ENCODE results near the gene ADAMTS18.
"Not testable (repeated sequence)": the region's sequence is repeated elsewhere in the genome, so short reads cannot be mapped to it uniquely, and the experiment has no call there.

Gene ADAMTS18

DNA sequence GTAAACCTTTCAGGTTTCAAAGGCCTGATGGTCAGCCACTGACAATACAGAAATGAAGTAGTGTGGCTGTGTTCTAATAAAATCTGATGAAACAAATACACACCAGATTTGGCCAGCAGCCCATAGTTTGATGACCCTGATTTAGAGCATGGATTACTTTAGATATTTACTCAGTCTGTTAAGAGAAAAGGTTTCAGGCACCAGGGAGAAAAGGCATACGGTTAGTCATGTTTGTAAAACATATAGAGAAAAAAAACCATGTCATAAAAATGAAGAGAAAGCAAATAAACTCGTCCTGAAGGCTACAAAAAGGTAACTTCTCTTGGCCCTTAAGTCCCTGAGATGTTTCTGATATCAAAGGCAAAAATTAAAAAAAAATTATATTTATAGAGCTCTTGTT is 112.1 kb downstream of the ADAMTS18 start:
- no peak for DNase-seq

DNA sequence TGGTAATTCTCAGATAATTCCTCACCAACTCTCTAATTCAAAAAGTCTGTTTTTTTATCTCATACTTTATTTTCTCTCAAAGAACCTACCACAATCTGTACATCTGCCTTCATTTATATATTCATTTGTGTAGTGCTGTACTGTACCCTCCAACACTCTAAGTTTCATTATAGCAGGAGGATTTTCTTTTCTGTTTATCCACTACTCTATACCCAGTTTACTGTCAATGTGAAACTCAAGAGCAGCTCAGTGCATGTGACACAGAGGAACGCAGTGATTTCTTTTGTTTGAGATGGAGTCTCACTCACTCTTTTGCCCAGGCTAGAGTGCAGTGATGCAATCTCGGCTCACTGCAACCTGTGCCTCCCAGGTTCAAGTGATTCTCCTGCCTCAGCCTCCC is 117.8 kb downstream of the ADAMTS18 start:
- no peak for DNase-seq

DNA sequence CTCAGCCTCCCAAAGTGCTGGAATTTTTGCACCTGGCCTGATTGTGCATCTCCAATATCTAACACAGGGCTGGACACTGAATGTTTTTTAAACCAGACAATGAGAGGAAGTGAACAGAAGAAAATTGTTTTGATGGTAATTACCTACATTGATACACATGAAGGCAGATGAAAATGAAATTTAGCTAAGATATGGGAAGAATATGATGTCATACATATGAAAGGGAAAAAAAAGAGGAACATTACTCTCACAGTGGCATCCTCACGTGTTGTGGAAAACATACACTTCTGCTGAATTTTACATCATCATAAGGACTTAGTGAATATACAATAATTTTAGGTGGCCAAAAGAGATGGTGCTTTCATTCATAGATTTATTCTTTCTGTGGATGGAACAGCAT is 124.0 kb downstream of the ADAMTS18 start:
- no peak for DNase-seq

DNA sequence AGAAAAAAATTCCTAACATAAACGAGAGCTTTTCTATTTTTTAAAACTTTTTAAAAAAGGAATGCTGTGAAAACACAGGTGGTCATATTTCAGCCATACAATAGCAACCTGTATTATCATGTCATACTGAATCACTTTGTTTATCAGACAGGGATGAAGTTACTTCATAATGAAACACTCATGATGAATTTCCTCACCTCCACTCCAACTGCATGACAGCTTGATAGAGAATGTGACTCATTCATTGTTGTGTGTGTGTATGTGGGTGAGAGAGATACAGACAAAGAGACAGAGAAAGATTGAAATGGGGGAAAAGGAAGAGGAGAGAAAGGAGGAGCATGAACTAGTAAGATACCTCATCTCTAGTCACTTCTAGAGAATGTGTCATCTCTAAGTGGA is 126.7 kb downstream of the ADAMTS18 start:
- no peak for DNase-seq

DNA sequence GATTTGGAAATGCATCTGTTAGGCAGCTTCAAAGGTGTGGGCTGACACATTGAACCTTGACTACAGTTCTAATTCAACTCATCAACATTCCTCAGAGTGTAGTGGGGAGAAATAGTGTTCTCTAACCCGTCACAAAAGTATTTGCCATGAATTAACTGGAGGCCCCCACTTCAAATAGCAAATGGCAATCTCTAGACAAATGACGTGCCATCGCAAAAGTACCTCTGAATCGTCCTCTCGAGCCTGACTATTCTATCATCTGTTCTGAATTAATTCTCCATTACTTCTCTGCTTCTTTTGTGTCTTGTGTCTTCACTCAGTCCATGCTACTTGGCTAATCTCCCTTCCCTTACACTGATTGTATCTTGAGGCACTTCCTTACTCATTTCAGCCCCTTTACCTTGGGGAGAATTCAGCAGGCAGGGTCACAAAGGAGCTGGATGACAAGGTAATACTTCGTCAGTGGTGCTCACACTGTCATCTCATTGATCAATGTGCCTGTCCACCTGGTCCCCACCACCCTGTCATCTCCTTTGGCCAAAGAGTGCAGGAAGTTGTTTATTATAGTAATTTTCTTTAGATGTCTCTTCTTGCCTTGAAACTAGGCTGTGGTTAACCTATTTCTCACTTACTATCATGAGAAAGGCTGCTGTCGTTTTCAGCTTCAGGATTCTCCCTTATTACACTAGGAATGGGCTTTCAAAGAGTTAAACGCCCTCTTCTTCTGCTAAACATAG is 127.2 kb downstream of the ADAMTS18 start:
- no peak for DNase-seq

DNA sequence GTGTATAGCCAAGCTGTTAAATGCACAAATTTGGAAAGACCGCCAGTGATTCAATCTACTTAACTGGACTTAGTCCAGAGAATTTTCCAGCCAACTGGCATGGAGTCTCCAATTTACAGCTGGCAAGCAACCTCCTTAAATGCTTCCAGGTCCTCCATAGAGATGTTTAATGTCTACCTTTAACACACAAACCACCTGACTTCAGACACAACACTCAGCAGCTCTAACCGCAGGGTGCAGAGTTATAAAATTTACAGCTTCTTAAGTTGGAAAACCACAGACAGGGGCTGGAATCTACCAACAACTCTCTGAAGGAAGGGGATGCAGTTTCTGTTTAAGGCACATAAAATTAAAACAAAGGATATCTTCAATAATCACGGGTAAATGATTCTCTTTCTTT is 128.8 kb downstream of the ADAMTS18 start:
- DNase-seq, result peak in 1 of 2 experiments; percentile 10

DNA sequence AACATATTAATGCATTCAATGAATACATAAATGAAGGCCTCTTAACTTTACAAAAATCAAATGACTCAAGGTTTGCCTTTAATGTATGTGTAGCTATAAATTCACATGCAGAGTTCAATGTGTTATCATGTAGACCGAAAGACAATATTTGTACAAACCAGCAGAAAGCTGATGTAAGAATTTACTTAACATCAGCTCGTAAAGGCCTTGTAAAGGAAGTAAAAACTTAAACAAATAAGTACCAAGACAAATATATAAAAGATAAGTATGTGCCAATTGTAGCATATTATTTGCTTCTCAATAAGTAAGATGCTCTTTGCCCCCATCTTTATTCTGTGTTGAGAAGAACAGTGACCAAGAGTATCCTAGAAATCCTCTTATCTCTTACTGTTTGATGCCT is 130.0 kb downstream of the ADAMTS18 start:
- no peak for DNase-seq

DNA sequence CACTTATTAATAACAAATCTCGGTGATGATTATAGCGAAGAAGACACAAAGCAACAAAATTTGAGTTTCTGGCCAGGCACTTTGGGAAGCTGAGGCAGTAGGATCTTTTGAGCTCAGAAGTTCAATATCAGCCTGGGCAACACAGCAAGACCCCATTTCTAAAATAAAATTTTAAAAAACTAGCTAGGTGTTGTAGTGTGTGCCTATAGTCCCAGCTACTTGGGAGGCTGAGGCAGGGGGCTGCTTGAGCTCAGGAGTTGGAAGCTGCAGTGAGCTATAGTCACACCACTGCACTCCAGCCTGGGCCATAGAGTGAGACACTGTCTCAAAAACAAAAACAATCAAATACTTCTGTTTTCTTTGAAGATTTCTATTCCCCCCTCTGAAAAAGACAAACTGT is 130.7 kb downstream of the ADAMTS18 start:
- no peak for DNase-seq

DNA sequence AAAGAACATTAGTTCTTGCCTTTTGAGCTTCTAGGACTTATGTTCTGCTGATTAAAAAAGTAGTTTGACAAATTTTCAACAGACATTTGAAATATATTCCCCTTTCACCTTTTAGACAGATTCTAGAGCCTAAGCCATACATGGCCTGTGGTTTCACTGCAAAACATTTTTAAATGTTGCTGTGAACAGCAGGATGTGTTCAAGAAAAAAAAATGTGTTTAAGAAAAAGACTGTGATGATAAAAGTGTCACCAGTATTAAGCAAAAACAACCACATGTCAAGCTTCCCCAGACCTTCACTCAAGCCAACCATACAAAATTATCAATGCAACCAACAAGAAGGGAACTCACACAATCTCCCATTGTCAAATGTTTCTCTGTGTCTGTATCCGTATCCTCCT is 132.2 kb downstream of the ADAMTS18 start:
- no peak for DNase-seq

DNA sequence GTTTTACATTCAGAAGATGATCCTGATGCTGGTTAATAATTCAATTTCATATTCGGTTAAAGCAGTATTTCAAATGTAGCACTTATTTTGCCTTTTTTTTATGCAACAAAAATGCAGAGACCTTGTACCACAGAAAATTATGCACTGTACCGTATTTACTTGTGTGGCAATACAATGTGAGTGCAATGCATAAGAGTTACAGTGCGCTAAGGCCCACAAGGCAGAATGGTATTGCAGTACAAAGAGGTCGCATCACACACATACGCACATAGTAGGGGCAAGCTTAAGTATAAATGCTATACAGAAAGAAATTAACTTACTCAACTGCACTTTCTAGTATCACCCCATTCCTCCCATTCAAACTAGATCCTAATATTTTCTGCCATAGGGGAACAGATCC is 132.6 kb downstream of the ADAMTS18 start:
- no peak for DNase-seq

DNA sequence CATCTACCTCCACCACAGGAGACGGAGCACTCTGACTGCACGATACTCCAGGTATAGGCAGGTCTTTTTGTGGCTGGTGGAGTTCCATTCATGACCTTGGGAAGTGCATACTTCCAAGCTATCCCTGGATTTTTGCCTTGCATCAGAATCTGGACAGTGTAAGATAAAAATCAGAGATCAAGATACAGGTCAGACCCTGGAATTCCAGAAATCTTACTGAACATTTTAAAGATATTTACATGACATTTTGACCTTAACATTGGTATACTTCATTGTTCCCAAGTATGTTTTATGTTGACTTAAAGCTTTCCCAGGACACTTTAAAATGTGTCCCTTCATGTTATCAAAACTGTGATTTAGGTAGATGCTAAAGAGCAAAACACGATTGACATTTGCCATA is 134.6 kb downstream of the ADAMTS18 start:
- no peak for DNase-seq

DNA sequence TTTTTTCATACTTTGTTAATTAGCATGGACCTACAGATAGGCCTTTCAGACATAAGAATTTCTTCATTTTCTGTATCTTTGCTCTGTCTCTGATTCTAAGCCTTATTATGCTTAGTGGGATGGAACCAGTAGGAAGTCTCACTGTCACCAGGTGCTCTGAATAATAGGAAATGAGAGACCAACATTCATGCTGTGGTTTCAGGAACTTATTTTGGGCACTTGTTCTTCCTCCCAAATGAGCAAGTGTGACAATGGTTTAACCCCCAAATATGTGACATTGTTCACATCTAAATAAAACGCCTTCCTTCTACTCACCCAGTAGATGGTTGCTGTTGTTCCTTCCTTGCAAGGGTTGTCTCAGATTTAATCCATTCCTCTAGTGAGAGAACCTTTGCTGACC is 135.4 kb downstream of the ADAMTS18 start:
- DNase-seq, result no peak

DNA sequence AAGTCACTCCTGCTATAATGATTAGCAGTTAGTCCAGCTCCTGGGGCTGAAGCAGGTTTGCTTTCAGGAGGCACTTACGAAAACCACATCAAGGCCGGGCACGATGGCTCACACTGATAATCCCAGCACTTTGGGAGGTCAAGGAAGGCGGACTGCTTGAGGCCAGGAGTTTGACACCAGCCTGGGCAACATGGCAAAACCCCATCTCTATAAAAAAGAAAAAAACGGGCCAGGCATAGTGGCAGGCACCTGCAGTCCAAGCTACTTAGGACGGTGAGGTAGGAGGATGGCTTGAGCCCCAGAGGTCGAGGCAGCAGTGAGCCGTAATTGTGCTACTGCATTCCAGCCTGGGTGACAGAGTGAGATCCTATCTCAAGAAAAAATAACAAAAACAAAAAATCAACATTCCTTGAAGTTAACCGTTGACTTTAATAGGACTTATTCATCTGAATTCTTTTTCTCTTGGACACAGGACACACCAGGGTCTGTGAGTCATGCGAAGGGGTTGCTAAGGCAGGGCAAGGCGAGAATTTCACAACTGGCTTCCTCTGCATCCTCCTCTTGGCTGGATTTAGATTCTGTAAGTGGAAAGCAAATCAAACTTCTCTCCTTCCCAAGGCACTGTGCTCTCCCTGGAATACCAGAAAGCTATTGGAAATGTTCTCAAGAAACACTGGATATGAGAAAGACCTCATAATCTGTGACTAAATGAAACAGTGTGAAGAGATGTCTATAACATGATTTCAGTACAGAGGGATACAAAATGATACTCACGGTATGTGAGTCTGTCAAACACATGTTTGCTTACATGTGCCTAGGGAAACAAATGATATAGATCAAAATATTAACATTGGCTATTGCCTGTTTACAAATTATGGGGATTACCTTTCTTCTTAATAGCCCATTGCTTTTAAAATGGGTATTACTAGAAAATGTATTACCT is 136.1 kb downstream of the ADAMTS18 start:
- DNase-seq, result no peak

DNA sequence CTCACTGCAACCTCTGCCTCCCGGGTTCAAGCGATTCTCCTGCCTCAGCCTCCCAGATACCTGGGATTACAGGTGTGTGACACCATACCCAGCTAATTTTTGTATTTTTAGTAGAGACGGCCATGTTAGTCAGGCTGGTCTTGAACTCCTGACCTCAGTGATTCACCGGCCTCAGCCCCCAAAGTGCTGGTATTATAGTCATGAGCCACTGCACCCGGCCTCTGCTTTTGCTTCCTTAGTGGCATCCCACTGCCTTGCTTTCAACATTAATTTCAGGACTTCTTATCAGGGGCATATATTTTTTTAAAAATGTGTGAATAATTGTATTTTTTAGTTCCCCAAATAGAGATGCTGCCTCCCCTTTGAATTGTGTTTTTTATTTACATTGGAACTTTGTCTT is 136.8 kb downstream of the ADAMTS18 start:
- no peak for DNase-seq

DNA sequence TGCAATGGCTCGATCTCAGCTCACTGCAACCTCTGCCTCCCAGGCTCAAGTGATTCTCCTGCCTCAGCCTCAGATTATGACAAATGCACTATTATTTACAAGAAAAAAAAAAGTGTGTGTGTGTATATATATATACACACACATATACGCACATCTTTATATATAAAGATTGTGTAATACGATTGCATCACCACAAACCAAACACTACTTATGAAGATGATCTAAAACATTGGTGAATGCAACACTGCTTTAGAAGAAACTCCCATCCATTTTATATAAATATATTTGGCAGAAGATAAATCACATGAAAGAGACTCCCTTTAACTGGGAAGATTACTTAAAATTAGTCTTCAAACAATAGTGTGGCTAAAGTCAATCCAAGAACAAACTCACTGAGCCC is 138.9 kb downstream of the ADAMTS18 start:
- no peak for DNase-seq

DNA sequence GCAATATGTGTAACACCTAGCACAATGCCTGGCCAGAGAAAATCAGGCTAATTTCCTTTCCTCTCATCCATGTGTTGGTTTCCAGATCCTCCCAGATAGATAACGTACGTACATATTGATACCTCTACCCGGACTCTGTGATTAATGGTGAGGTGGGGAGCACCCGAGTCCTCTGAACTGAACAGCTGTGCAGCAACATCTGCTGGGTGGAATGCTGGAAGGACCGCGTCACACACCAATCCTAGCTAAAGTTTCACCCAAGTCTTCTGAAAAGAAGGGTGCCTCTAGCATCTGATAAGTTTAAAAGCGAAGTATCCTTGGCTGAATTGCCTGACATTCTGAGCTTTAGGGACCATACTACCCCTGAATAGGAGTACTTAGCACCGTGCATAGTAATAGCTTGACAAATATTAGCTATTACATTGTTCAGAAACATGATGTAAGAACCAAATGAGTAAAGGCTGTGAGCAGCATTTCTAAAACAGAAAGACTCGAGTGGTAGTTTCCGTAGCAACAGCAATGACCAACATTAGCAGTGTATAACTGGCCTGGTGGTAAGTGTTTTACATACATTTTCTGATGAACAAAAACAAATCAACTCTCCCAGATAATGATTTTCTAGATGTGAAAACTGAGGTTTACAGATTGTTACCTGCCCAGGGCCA is 144.3 kb downstream of the ADAMTS18 start:
- no peak for DNase-seq

DNA sequence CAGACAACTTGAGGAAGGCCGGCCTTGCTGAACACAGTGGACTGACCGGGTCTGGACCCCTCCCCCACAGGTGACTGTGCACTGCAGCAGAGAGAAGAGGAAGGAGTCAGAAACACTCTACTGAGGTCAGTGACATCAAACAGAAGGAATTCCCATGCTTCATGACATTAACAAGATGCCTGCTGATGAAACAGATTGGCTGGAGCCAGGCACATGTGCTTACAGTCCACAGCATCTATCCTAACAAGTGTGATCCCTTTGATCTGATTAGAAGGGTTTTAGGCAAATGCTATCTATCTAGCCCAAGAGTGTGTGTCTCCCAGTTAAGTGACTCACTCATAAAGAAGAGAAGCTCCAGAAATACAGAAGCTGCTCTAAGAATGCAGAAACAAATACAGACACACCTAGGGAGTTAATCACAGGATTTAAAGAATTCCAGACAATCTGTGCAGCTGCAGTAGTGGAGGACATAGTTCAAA is 145.5 kb downstream of the ADAMTS18 start:
- DNase-seq, result no peak

DNA sequence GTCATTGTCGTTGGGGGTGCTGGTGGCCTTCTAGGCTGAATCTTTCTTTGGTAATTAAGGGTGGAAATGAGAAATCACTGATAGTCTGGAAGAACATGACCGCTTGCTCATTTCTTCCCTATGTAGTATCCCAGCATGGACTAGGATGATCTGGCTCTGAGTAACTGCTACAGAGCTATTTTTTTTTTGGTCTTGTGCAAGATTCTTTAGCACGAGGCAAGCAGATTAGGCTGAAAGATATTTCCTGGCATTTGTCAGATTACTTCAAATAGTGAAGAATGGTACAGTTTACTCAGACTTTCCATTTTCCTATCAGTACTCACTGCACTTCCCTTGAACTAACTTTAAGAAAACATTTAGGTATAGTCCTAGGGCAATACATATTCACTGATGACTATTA is 146.6 kb downstream of the ADAMTS18 start:
- DNase-seq, result no peak

DNA sequence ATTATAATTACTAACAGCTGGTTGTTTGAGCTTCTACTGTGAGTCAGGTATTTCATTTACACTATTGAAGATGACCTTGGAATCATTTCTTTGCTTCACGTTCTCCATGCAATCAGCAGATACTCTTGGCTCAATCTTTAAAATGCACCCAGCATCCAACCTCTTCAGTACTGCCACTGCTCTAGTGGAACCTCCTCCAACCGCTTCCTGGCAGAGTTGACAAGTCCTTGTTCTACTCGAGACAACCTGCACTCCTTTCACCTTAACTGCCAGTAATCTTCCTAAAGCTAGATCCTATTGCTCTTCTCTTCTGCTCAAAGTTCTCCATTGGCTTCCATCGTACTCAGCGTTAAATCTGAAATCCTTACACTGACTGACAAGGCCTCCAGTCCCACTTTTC is 149.2 kb downstream of the ADAMTS18 start:
- DNase-seq, result no peak

DNA sequence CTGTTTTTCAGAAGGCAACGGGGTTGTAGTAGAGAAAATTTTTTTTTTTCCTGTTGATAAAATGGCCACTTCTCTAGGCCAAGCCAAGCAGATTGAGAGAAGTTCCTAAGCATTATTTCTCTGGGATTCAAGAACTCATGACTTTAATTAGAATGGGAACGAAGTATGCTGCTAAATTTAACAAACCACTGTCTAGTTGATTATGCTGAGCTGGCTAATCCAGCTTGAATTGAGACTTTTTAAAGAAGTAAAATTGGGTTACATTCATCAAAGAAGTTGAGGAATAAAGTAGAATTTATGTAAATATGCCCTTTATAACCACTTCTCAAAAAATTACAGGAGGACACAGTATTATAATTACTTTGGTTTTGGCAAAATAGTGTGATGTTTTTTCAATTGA is 152.5 kb downstream of the ADAMTS18 start:
- no peak for DNase-seq

DNA sequence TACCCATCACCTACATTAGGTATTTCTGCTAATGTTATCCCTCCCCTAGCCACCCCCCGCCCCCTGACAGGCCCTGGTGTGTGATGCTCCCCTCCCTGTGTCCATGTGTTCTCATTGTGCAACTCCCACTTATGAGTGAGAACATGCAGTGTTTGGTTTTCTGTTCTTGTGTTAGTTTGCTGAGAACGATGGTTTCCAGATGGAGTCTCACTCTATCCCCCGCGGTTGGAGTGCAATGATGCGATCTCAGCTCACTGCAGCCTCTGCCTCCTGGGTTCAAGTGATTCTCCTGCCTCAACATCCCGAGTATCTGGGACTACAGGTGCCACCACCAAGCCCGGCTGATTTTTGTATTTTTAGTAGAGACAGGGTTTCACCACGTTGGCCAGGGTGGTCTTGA is 155.5 kb downstream of the ADAMTS18 start:
- DNase-seq, result not testable (repeated sequence)

DNA sequence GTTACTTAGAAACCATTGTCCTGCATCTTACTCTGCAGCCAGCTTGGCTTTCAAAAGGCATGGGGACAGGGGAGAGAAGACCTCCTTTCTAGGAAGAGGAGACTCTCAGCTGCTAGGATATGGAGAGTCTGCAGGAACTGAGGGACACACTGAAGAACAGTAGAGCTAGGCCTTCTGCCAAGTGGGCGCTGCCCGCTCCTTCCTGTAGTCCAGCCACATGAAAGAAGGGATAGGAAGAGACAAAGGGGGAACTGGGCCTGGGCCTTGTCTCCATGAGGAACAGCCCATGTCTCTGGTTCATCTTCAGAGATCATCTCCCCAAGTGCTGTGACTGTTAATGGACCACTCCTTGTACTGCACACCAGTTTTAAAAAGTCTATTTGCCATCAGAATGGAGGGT is 157.3 kb downstream of the ADAMTS18 start:
- no peak for DNase-seq

DNA sequence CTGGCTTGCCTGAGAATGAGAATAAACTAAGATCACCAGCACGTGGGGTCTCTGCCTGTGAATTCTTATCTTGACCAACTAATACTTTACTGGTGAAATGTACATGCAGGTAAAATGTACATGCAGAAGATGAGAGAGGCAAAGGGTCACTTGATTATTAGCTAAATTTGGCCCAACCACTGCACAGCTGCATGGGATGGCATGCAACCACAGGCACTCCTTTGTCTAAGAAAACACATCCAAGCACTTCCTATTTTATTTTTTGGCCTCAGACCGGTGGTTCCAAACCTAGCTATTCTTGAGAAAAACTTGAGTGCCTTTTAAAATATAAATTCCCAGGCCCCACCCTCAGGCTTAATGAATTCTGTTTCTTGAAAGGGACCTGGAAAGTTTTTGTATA is 157.7 kb downstream of the ADAMTS18 start:
- DNase-seq, result no peak

DNA sequence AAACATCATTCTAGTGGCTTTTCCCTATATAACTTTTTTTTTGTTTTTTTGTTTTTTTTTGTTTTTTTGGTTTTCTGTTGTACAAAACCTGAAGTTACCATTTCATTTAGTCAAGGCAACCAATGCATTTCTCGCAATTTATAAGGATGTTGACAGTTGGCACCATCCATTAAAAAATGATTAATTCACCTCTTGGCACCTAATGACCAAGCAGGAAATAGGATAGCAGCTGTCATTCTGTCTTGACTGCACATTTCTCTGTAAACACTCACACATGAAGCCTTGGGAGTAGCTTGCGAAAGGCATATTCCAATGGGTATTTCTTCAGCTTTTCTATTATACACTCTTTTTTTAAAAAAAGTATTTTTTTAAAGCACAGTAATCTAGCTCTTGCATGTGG is 158.2 kb downstream of the ADAMTS18 start:
- DNase-seq, result no peak

All from NCI-H446 (cell line).